K562 (cell line): Measurements from ENCODE around the gene TRIM44. TPM values are rescaled to one million over a fixed set of nuclear protein-coding genes. Genes with fewer than 3 reads are reported as not detected.
A peak's percentile ranks its signal among the peaks of the same experiment; 100 is the strongest.

ENCODE experiments used
- ARNT ChIP-seq, 2 experiments: fragments of 450-650 bp; IDR thresholded peaks; 2 replicates each; pipeline ENCODE4 v1.6.1; 2016; ENCODE audit warnings: mild to moderate bottlenecking in 1 of 2
- ATF3 ChIP-seq, 2 experiments: fragments of 450-650 bp in 1 of 2; sonication (generic) in 1 of 2; formaldehyde crosslinking in 1 of 2; IDR thresholded peaks in 1 of 2; conservative IDR thresholded peaks in 1 of 2; 2 replicates each; pipeline versions ENCODE4 v1.6.1 to v1.8.1; 2016 to 2023; ENCODE audit warnings: mild to moderate bottlenecking in 2 of 2, moderate library complexity in 2 of 2, inconsistent platforms in 1 of 2, missing genetic modification reagents in 1 of 2
- DIDO1 ChIP-seq: fragments of 450-650 bp; IDR thresholded peaks from 2 replicates; pipeline ENCODE4 v1.6.1; 2016; ENCODE audit warnings: low read depth, missing biosample characterization, missing genetic modification characterization
- EP300 ChIP-seq: IDR thresholded peaks from 2 replicates; pipeline ENCODE4 v1.6.1; 2012; ENCODE audit warnings: low read length, improper control_type of control experiment
- FOXM1 ChIP-seq, 2 experiments: fragments of 450-650 bp in 1 of 2; sonication (generic) in 1 of 2; formaldehyde crosslinking in 1 of 2; IDR thresholded peaks; 2 replicates each; pipeline versions ENCODE4 v1.6.1 to v1.9.0; 2017 to 2022; ENCODE audit warnings: low read depth in 2 of 2, mild to moderate bottlenecking in 2 of 2, missing genetic modification reagents in 1 of 2, moderate library complexity in 1 of 2
- HINFP ChIP-seq: fragments of 450-650 bp; conservative IDR thresholded peaks from 2 replicates; pipeline ENCODE4 v1.6.1; 2016; ENCODE audit warnings: missing genetic modification characterization, low read depth, mild to moderate bottlenecking, control low read depth, missing compliant biosample characterization
- IRF9 ChIP-seq: fragments of 450-650 bp; IDR thresholded peaks from 2 replicates; pipeline ENCODE4 v1.6.1; 2016; ENCODE audit warnings: missing biosample characterization, missing genetic modification characterization
- JUN ChIP-seq, 2 experiments: sonication (generic) in 1 of 2; formaldehyde crosslinking in 1 of 2; IDR thresholded peaks; 2 replicates each; pipeline versions ENCODE4 v1.6.1 to v1.8.0; 2012 to 2022; ENCODE audit warnings: borderline replicate concordance in 2 of 2, mild to moderate bottlenecking in 2 of 2, improper control_type of control experiment in 1 of 2, low read depth in 1 of 2, low read length in 1 of 2, missing genetic modification reagents in 1 of 2
- KLF1 ChIP-seq: fragments of 450-650 bp; IDR thresholded peaks from 2 replicates; pipeline ENCODE4 v1.6.1; 2016; ENCODE audit warnings: missing genetic modification characterization, missing compliant biosample characterization
- KLF10 ChIP-seq: fragments of 250-450 bp; sonication (Bioruptor Pico); IDR thresholded peaks from 2 replicates; pipeline ENCODE4 v1.6.1; 2021; ENCODE audit warnings: matching md5 sums
- MEIS2 ChIP-seq: fragments of 450-650 bp; IDR thresholded peaks from 2 replicates; pipeline ENCODE4 v1.6.1; 2014; ENCODE audit warnings: mild to moderate bottlenecking; ENCODE audit not compliant: partially characterized antibody
- MTA2 ChIP-seq: fragments of 450-650 bp; IDR thresholded peaks from 2 replicates; pipeline ENCODE4 v1.6.1; 2016; ENCODE audit warnings: low read depth
- NCOR1 ChIP-seq: fragments of 450-650 bp; IDR thresholded peaks from 2 replicates; pipeline ENCODE4 v1.6.1; 2016; ENCODE audit warnings: mild to moderate bottlenecking, moderate library complexity
- NFIX ChIP-seq: fragments of 250-450 bp; sonication (Bioruptor Pico); IDR thresholded peaks from 2 replicates; pipeline ENCODE4 v1.4.0; 2020; ENCODE audit warnings: low read depth, mild to moderate bottlenecking, moderate library complexity
- NR2C1 ChIP-seq, 2 experiments: fragments of 450-650 bp; IDR thresholded peaks; 2 replicates each; pipeline ENCODE4 v1.6.1; 2017; ENCODE audit warnings: mild to moderate bottlenecking in 2 of 2, antibody characterized with exemption in 1 of 2, inconsistent platforms in 1 of 2, missing compliant biosample characterization in 1 of 2, missing genetic modification characterization in 1 of 2
- PHF20 ChIP-seq: fragments of 450-650 bp; IDR thresholded peaks from 2 replicates; pipeline ENCODE4 v1.6.1; 2018; ENCODE audit not compliant: partially characterized antibody
- POLR2H ChIP-seq: IDR thresholded peaks from 2 replicates; pipeline ENCODE4 v1.6.1; 2016; ENCODE audit warnings: missing genetic modification characterization, low read depth, mild to moderate bottlenecking, control low read depth, missing compliant biosample characterization, moderate library complexity
- RCOR1 ChIP-seq, 2 experiments: IDR thresholded peaks; 2 replicates each; pipeline ENCODE4 v1.6.1; 2012; ENCODE audit warnings: low read depth in 2 of 2, low read length in 2 of 2, borderline replicate concordance in 1 of 2, improper control_type of control experiment in 1 of 2
- TARDBP ChIP-seq: fragments of 450-650 bp; IDR thresholded peaks from 2 replicates; pipeline ENCODE4 v1.6.1; 2016
- ZNF766 ChIP-seq: fragments of 200-800 bp; sonication (Bioruptor generic); conservative IDR thresholded peaks from 2 replicates; pipeline ENCODE4 v1.6.1; 2016; ENCODE audit warnings: missing genetic modification characterization, missing compliant biosample characterization
- polyA plus RNA-seq, 8 experiments: library from polyadenylated mRNA; depleted of rRNA in 4 of 8; stranded (reverse) in 5 of 8; unstranded in 3 of 8; fragments of >200 nt; fragmentation: Nextera tagmentation in 2 of 8; fragmentation: Illumina TruSeq in 1 of 8; extraction: Ambion mirVana in 2 of 8; extraction: Trizol in 1 of 8; gene quantifications; 2 replicates each; pipeline versions ENCODE4 v1.2.1 to v1.2.3, GENCODE V29; 2011 to 2014; ENCODE audit warnings: inconsistent platforms in 1 of 8, missing spikeins in 1 of 8
- total RNA-seq, 7 experiments: library from RNA; depleted of rRNA in 6 of 7; stranded (reverse); fragments of >200 nt in 6 of 7; fragmentation: Illumina TruSeq in 2 of 7; extraction: Trizol in 2 of 7; gene quantifications; 2 replicates each; pipeline versions ENCODE4 v1.2.1 to v1.2.3, GENCODE V29; 2011 to 2021; ENCODE audit warnings: low replicate concordance in 1 of 7

TRIM44 gene
- total and polyA plus RNA-seq, 9 of the 15 experiments (the other 6 are each of a cell fraction or from before 2014, with no cell fraction given) = 8.3 to 105 (median 37.2) TPM

- peak; percentile 92 for TF ChIP-seq ATF3 (IDR thresholded peaks at IDR 0.05)
- no peak for TF ChIP-seq ATF3 (CRISPR knock-in tag; conservative IDR thresholded peaks at IDR 0.05)
- no peak for TF ChIP-seq TARDBP
- peak in 1 of 2 experiments; percentile 59; a peak in 1 of 4 replicates for TF ChIP-seq ARNT (IDR thresholded peaks at IDR 0.05)
- peak; percentile 22; the same call in 1 of the 2 replicates for TF ChIP-seq MTA2
- TF ChIP-seq EP300 = peak; percentile 91
- peak; percentile 89 for TF ChIP-seq MEIS2
- no peak for TF ChIP-seq NR2C1 (IDR thresholded peaks at IDR 0.05)
- TF ChIP-seq NR2C1 (tag; IDR thresholded peaks at IDR 0.05) = peak; percentile 56
- TF ChIP-seq NCOR1 = 0 out of 2 replicates have a peak, but pooled peaks have one; percentile 7
- TF ChIP-seq KLF1 = no peak
- 0 out of 2 replicates have a peak, but pooled peaks have one; percentile 46 for TF ChIP-seq ZNF766 (CRISPR knock-in tag)
- no peak for TF ChIP-seq KLF10 (CRISPR knock-in tag)
- TF ChIP-seq FOXM1 (IDR thresholded peaks at IDR 0.05; ENCODE audit: low read depth) = peak; percentile 74; the same call in 1 of the 2 replicates
- no peak for TF ChIP-seq FOXM1 (CRISPR knock-in tag; IDR thresholded peaks at IDR 0.05; ENCODE audit: low read depth)
- TF ChIP-seq JUN (IDR thresholded peaks at IDR 0.05; ENCODE audit: borderline replicate concordance, low read depth, low read length) = no peak
- TF ChIP-seq JUN (CRISPR knock-in tag; IDR thresholded peaks at IDR 0.05; ENCODE audit: borderline replicate concordance) = no peak
- TF ChIP-seq RCOR1 (IDR thresholded peaks at IDR 0.05; ENCODE audit: borderline replicate concordance in 1 of 2, low read depth in 2 of 2, low read length in 2 of 2) = peak in 1 of 2 experiments; percentile 74; a peak in 1 of 4 replicates
- no peak for TF ChIP-seq DIDO1 (tag)
- no peak for TF ChIP-seq PHF20
- TF ChIP-seq POLR2H (tag) = peak; percentile 78
- TF ChIP-seq HINFP (tag) = 0 out of 2 replicates have a peak, but pooled peaks have one; percentile 13
- TF ChIP-seq IRF9 (tag) = peak; percentile 81
- TF ChIP-seq NFIX = no peak
These were observed 123.6 kb downstream of the TRIM44 start (continued) for GRCh38 chr11:35786188-35786587.
